GM19395 (cell line): ENCODE data around the gene PEPD.

ENCODE experiments used
- ATAC-seq: cut with Tn5 transposase; IDR thresholded peaks from one replicate; pipeline ENCODE4 v1.9.1; 2021; ENCODE audit warnings: mild to moderate bottlenecking, moderate library complexity; ENCODE audit not compliant: unreplicated experiment

Gene PEPD

DNA sequence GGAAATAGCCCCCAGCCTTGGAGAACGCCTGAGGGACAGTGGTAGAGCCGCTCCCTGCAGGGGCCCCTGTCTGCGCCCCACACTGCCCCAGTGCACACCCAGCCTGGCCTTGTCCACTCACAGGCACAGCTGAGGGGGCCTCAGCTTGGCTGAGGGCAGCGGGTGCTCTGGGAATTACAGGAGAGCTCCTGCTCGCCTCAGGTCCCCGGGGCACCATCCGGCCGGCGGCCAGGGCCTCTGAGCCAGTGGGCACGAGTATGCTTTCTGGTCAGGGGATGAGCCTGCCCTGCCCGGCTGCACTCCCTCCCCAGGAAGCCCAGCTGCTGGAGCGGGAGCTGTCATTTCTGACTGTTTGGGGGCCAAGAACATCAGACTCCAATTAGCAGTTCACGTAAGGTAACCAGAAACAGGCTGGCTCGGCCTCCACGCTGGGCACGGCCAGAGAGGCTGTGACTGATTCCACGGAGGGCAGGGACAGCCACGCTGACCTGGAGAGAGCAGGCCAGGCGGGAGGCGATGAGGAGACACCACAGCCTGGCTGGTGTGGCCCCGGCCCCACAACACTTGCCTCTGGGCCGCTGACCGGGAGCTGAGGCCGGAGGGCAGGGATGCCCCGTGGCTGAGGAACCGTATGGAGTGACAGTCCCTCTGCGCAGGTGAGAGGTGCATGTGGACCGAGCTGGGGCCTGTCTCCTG, 132.7 kb downstream of the PEPD start:
- ATAC-seq, result no peak

DNA sequence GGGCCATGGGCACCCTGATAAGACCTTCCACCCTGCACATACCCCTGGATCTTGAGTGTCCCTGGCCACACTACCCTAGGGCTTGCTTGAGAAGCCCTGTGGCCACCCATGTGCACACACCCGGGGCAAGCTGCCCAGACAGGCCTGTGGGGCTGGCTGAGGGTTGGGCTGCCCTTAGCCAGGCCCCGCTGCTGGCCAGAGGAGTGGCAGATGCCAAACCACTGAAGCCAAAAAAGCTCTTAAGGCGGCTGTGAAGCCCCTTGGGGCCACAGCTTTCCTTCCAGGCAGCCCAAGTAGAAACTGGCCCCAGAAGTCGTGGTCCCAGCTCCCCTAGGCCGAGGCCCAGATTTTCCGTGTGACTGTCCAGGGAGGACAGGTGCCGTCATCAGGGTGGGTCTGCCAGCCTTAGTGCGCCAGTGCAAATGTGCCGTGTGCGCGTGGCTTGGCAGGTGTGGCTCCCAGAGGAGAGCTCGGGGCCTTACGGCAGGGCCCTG, 133.3 kb downstream of the PEPD start:
- no peak for ATAC-seq

DNA sequence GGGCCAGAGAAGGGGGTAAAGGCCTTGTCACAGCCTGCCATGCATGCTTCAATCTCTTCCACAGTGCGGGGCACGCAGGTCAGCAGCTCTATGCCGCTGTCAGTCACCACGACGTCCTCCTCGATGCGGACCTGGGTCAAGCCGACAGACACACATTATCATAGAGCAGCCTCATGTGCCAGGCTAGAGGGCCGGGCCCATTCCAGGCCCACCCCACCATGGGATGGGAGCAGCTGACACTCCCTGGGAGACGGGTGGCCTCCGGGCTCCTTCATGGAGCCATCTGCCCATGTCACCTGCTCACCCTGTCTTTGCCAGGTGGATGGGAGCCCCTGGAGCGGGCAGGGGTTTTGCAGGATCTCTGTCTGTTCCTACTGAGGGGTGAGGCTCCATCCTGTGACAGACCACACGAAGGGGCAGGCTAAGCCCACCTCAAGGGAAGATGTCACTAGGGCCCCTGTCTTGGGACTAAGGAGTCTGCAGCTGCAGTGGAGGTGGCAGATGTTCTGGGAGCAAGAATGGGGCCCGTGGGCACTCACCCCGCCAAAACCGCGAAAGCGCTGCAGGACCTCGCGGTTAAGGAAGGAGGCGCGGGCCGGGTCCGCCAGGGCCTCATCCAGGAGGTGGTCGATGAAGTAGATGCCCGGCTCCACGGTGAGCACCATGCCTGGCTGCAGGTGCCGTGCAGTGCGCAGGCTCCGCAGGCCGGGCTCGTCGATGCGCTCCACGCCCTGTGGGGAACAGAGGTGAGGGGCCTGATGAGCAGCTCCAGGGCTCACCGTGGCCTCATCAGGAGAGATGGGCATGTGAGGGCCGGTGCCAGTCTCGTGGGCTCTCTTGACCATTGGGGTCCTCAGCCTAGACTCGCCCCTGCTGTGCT, 134.0 kb downstream of the PEPD start:
- no peak for ATAC-seq

DNA sequence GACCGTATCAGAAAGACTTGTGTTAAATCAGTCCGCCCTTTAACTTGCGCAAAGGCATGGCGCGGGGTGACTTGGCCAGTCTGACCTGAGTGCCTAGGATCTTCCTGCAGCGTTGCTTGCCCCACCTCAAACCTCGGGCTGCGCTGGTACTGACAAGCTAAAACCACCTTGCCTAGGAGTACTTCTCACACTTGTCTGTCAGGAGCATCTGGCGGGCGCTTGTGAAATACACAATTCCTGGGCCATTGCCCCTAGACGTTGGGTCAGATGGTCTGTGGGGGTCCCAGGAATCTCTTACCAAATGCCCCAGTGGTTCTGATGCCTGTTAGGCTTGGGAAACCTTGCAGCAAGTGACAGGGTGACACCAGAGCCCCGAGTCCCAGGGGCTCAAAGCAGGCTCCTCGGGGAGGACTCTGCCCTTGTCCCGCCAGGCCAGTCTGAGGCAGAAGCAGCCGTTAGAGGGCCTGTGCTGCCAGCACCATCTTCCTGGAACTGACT, 135.2 kb downstream of the PEPD start:
- no peak for ATAC-seq

DNA sequence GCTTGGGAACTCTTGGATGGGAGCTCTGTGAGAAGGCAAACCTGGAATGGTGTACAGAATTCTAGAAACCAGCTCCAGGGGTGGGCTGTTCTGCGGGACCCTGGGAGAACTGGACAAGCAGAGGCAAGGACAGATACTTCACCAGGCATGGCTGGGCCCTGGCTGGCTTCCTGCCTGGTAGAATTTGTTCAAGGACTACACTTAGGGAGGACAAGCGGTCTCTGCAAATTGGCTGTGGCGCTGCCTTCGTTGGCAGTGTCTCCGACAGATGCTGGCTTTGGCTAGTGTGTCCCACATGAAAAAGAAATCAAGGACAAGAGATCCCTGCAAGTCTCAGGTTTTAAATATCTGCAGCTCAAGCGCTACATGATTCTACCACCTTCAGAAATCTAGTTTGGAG, 135.6 kb downstream of the PEPD start:
- ATAC-seq, result no peak

DNA sequence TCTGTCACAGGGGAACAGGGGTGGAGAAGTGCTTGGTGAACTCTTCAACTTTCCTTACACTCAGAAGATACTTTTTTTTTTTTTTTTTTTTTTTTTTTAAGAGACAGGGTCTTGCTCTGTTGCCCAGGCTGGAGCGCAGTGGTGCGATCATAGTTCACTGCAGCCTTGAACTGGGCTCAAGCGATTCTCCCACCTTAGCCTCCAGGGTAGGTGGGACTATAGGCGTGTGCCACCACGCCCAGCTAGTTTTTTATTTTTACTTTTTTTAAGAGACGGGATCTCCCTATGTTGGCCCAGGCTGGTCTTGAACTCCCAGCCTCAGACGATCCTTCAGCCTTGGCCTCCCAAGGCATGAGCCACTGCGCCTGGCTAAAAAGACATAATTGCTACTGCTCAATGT, 136.6 kb downstream of the PEPD start:
- no peak for ATAC-seq

DNA sequence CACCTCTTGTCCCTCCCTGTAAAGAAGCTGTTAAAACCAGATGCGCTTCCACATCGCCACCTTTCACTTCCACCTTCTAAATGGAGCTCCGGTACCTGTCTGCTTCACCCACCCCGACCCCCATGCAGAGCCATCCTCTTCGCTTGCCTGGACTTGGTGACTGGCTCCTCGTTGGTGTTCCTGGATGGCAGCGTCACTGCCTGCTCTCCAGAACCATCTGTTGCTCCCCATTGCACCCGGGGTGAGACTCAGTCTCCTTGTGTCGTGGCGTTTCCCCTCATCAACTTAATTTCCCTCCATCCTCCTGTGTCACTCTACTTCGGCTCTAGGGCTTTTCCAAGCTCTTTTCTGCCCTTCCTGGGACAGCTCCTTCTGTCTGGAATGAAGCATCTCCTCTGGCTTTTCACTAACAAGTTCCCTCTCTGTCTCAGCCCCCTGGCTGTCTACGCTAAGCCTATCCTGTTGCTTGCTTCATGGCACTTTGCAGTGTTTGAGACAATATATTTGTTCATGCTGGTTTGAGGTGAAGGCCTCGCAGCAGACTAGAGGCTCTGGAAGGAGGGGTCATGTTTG, 137.8 kb downstream of the PEPD start:
- ATAC-seq, result no peak

DNA sequence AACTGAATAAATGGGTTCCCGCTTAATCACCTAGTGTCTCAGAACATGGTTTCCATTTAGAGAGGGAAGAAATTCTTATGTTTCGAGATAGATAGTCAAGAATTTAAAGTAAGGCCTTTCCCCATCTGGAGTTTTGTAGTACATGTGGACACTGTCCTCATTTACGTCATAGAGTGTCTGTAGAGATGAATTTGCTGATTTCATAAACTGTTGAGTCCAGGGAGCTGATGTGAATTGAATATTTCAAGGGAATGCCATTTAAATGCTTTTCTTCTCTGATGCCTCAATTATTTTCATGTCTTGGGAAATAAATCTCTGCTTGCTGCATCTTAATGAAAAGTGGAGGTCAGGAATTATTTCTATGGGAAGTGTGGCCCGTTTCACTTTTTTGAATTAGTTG, 138.6 kb downstream of the PEPD start:
- no peak for ATAC-seq

DNA sequence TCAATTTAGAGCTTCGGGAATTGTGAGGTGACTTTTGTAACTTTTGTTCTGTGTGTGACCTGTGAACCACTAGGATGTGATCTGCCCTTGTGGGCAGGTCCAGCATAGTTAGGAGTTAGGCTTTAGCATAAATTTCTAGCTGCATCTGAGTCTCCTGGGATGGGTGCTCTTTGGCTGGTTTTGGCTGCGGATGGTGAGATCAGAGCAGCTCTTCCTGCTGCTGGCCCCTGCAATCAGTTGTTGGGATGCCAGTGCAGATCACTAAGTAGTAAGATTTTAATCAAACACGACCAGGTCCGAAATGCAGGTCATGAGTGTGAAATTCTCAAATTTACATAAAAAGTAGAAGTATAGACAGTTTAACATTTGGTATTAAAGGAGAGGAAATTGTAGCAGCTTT, 139.6 kb downstream of the PEPD start:
- ATAC-seq, result no peak

DNA sequence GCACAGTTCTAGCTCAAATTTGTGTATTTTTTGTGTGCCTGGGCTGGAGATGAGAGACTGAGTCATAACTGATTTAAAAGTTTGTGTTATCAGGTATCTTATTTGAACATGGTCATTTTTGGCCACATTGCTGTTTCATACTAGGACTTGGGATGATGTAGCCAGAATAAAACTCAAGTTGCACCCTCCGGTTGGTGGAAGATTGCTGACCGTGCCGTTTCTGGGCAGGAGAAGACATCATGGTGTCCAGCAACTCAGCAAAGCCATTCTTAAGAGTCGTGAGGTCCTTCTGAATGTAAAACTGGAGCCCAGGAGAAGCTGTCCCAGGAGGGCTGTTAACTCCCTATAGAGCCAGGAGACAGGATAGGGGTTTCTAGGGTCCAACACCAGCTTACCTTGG, 140.5 kb downstream of the PEPD start:
- ATAC-seq, result no peak

DNA sequence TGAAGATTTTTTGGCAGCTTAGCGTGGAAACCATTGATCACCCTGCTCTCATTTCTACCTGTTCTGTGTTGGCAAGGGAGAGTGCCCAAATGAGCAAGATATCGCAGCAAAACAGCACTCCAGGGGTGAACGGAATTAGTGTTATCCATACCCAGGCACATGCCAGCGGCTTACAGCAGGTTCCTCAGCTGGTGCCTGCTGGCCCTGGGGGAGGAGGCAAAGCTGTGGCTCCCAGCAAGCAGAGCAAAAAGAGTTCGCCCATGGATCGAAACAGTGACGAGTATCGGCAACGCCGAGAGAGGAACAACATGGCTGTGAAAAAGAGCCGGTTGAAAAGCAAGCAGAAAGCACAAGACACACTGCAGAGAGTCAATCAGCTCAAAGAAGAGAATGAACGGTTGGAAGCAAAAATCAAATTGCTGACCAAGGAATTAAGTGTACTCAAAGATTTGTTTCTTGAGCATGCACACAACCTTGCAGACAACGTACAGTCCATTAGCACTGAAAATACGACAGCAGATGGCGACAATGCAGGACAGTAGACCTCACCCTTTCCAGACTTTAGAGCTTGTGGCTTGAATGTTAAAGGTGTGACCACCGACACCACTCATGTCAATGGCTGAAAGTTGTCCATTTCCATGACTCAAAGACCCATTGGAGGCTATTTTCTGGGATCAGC, 142.3 kb downstream of the PEPD start:
- no peak for ATAC-seq

DNA sequence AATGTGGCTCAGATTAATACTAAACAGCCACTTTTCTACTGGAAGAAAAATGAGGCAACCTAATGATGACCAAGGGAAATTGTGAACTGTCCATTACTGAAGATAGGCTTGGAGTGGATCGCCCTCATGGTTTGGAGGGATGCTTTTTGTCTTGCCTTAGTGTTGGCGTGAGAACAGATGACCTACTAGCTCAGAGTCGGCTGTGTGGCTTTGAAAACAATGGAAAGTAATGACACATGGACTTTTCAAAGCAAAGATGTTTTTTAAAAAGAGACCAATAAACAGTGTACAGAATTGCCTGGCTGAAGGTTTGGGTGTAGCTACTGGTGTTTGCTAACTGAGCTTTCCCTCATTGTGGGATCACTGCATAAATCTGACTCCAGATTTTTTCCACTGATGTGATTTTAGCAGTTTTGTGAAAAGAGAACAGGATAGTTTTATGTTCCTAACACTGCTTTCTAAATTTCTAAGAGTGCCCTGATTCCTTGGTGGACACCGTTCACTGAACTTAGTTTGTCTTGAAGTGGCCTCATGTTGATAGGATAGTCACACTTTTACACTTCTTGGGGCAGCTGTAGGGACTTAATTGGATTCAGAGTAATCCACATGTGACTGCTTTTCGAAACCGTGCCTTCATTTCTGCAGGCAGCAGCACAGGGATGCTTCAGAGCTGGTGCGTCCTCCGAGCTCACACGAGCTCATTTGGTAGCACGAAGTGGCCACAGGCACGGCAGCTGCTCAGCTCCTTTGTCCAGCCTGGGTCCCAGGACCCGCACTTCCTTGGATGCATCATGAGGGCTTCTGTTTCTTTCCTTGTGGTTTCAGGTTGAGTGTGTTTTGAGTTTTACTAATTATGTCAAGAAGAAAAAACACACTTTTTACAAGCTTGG, 143.8 kb downstream of the PEPD start:
- ATAC-seq, result no peak

DNA sequence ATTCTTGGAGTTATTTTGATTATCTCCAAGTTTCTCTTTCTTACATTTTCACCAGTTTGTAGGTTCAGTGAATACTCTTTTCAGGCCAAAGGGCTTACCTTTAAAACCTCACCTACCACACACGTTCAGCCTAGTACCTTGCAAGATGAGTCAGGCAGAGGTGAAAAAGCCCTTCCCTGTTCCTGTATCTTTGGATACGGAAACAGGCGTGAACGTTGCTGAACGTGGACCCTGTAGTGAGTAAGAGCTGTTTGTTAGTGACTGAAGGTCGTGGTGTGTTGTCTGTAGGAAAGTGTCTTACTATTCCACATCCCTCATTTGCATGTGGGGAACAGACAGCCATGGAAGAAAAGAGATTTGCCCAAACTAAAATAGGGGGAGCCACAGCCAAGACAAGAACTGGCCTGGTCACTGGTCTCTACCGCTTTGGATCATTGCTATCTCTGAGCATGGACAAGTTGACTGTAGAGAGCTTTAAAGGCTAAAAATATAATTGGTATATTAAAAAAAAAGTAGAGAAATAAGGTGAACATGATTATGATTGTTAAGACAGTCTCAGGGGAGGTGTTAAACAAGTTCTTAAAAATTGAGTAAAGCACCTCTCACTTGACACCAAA, 144.5 kb downstream of the PEPD start:
- ATAC-seq, result no peak

DNA sequence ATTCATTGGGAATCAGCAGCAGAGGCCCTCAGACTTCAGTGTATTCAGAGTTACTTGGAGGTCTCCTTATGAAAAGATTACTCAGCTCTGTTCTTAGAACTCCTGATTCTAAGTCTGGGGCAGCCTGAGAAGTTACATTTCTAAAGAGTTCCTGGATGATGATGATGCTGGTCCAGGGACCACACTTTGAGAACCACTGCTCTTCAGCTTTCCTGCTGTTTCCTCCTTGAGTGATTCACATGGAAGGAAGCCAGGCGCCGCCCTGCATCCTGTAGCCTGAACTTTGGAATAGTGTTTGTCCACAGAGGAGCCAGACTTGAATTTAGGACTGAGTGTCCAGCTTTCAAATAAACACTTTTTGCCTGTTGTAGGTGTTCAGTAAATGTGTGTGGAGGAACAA, 145.2 kb downstream of the PEPD start:
- ATAC-seq, result no peak

DNA sequence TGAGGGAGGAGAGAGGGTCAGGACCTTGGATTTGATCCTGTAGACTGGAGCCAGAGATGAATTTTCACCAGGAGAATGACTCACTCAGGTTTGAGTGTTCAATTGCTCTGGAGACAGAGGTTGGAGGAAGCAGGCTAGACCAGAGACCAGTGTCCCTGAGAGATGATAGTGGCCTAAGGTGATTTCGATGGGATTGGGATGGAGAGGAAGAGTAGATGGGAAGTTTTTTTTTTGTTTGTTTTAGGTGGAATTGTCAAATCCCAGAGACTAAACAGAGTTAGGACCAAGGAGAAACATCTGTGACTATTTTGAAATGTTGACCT, 145.8 kb downstream of the PEPD start:
- no peak for ATAC-seq

DNA sequence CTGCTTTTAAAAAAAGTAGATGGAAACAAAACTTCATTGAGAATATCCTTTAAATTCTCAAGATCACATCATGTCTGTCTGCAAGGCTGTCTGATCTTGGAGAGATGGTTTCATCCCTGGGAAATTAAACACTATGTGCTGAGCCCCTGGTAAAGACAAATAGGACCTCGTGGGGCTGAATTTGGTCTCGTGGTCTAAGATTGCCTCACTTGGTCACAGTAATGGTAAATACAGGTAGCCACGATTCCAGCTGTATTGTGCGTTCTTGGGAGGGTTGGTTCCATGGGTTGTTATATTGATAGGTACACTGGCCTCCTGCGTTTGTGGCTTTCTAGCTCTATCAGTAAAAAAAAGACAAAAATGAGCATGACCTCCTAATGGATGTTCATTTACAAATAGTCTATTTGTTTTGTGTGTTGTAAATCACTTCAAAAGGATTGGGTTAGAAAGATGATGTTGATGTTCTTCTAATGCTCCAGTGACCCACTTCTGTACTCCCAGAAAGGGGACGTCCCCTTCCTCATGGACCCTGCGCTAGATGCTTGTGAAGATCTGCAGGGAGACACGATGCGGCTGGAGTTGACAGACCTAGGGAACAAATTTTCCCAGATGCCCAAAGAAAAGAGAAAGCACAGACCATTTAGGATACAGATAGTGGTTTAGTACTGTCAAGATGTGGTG, 146.3 kb downstream of the PEPD start:
- ATAC-seq, result no peak

DNA sequence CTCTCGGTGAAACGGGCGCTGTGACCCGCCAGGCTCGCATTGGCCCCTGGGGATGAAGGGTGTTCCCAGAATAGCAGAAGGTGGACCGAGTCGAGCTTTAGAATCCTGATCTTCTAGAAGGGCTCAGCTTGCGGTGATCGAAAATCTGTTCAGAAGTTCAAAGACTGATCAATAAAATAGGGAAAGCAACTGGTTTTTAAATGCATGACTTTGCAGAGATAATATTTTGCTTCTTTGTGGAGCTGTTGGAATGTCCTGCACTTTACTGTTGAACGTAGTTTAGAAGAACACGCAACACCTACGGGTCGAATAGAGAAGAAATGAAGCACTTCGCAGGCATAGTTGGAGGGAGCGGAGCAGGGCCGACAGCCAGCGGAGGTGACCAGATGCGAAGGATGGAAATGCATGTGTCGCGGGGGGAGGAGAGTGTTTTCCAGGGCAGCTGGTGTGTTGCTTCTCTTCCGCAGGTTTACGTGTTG, 147.3 kb downstream of the PEPD start:
- no peak for ATAC-seq

DNA sequence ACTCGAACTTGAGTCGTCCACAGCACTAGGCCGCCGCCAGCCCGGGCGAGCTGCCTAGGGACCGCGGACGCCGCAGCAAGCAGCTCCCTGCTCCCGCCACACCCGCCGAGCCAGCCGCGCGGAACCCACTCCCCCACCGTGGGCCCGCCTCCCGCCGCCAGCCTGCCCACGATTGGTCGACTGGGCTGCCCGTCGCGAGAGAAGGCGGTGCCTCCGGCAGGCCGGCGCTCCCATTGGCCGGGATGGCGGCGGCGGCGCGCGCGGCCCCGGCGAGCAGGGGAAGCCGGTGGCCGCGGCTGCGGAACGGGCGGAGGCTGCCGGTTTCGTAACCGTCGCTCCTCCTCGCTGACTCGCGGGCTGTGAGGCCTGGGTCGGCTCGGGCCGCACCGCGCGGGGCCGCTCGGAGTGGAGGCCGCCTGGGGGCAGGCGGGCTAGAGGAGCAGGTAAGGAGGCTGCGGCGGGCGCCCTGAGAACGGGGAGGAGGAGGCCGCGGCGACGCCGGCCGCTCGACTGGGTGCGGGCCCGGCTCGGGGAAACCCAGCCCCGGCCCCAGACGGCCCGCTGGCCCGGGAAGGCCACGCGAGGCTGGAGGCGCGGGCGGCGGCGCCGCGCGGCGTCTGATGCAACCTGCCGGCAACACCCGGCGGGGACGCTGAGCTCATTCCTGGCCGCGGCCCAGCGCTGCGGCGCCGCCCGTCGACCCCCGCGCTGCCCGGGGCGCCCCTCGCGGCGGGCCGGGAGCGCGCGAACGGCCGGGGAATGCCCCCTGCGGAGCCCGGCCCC, 147.9 kb downstream of the PEPD start, which contains the start of gene CEBPG:
Gene CEBPG, plus strand, starts transcription at position 257 of the 783 bp plus-strand sequence. CDS start 5,531 bp downstream, outside the sequence.
- peak; percentile 85 for ATAC-seq
